Activated CD4-positive, alpha-beta T cell treated with anti-CD3 and anti-CD28 coated beads for 36 hours (primary cell): ENCODE data around the gene MAZ. TPM values are rescaled to one million over a fixed set of nuclear protein-coding genes. Genes with fewer than 3 reads are reported as not detected.
A peak's percentile ranks its signal among the peaks of the same experiment; 100 is the strongest.

Source experiments
- ATAC-seq: fragments of 200-7000 bp; cut with Tn5 transposase; one replicate; pipeline ENCODE4 v1.10.0; 2021; ENCODE audit warnings: mild to moderate bottlenecking, moderate library complexity
- CTCF ChIA-PET: fragments of 350-600 bp; sonication (Branson Sonifier 250); formaldehyde crosslinking; loops from one replicate; lab custom pipeline; 2021; ENCODE audit warnings: antibody characterized with exemption; lab: Charles Lee
- POLR2A ChIA-PET: fragments of 350-600 bp; sonication (Branson Sonifier 250); formaldehyde crosslinking; loops from one replicate; lab custom pipeline; 2021; ENCODE audit warnings: antibody characterized with exemption, inconsistent platforms; lab: Charles Lee
- DNase-seq: peaks from one replicate; pipeline ENCODE4 v3.0.0-alpha.2; 2020
- H3K27ac Mint-ChIP-seq: one replicate; pipeline ENCODE4 v1.8.0; 2021; ENCODE audit warnings: mixed read lengths
- H3K27me3 Mint-ChIP-seq: one replicate; pipeline ENCODE4 v1.8.0; 2021; ENCODE audit warnings: mixed read lengths
- H3K36me3 Mint-ChIP-seq: one replicate; pipeline ENCODE4 v1.8.0; 2021; ENCODE audit warnings: low read depth, mixed read lengths
- H3K4me1 Mint-ChIP-seq: one replicate; pipeline ENCODE4 v1.8.0; 2021; ENCODE audit warnings: mixed read lengths
- H3K4me3 Mint-ChIP-seq: one replicate; pipeline ENCODE4 v1.8.0; 2021; ENCODE audit warnings: mild to moderate bottlenecking, moderate library complexity, mixed read lengths
- H3K9me3 Mint-ChIP-seq: one replicate; pipeline ENCODE4 v1.8.0; 2021; ENCODE audit warnings: low read depth, mixed read lengths
- intact Hi-C, 2 experiments: fragments of 100-400 bp; cut with DNase I in 1 of 2; cut with micrococcal nuclease in 1 of 2; formaldehyde crosslinking; loops; one replicate each; pipeline versions ENCODE4 v1.14.2 to v1.15.1; 2022 to 2024; cut with DNase I, micrococcal nuclease
- total RNA-seq, 2 experiments: library from RNA; stranded (reverse); gene quantifications; one replicate each; pipeline ENCODE4 v1.2.3, GENCODE V29; 2021

The MAZ gene
- total RNA-seq, 2 experiments from 2014 or later: 306 to 387 TPM

DNA sequence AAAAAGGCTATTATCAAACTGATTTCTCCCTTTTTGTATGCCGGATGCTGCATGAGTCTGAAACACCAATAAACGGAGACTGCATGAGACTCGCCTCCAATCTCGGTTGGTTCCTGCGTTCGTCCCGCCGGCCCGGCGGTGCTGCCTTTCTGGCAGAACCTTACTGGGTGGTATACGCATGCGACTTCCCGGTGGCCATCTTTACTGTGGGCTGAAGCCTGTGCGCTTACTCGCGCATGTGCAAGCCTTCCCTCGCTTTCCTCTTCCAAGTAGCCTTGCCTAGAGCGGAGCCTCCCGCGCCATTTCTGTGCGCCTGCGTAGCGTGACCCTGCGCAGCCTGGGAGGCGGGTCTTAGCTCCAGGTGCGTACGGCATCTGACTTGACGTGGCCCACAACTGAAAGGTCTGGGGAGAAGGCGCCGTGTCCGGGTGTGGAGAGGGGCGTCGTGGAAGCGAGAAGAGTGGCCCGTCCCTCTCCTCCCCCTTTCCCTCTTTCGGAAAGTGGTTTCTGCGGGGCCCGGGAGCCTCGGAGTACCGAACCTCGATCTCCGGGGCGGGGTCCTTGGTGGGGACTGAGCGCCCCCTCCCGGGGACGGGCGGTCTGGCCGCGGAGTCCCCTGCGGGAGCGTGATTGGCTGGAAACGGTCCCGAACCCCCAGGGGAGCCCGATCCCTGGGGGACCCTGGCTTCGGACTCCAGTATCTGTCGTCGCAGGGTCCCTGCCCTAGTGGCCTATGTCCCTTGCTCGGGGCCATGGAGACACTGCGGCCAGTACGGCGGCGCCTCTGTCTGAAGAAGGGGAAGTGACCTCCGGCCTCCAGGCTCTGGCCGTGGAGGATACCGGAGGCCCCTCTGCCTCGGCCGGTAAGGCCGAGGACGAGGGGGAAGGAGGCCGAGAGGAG is 9.7 kb downstream of the MAZ start, which contains the start of gene PAGR1:
TSS of gene PAGR1 (plus strand) at position 360 of the 901 bp plus-strand sequence. CDS start at position 734, 374 bp downstream.
- H3K9me3 Mint-ChIP-seq: no peaks in the 10 kb centered on the region
- no peaks in the 10 kb centered on the region for H3K27me3 Mint-ChIP-seq
- peaks cover 32% of the 10 kb centered on the region for H3K36me3 Mint-ChIP-seq
- ATAC-seq (peak; percentile 72), DNase-seq (peak; percentile 99)
- peaks cover 57% of the 10 kb centered on the region for H3K4me1 Mint-ChIP-seq
- H3K27ac Mint-ChIP-seq: peak within 1 kb of the TSS; percentile 97
- intact Hi-C loops: loop anchor here (1.0 to 10.0 kb wide), 14 partner anchors 9 to 563 kb away; partner anchors contain the start of genes CDIPT (in 2 of the 2), INO80E (in 2 of the 2), KIF22 (in 2 of the 2) and HIRIP3 (in 1 of the 2)
- peak within 1 kb of the TSS; percentile 84 for H3K4me3 Mint-ChIP-seq
- POLR2A ChIA-PET: interaction anchor here (0.6 to 2.6 kb wide), 8 partner anchors 9 to 720 kb away, joined by 3 to 36 read pairs (median 4); partner anchors contain the start of gene MAZ
- CTCF ChIA-PET: interaction anchor here (0.6 to 2.9 kb wide), 28 partner anchors 9 to 879 kb away, joined by 3 to 39 read pairs (median 4); partner anchors contain the start of genes KIF22, MAZ and TAOK2

DNA sequence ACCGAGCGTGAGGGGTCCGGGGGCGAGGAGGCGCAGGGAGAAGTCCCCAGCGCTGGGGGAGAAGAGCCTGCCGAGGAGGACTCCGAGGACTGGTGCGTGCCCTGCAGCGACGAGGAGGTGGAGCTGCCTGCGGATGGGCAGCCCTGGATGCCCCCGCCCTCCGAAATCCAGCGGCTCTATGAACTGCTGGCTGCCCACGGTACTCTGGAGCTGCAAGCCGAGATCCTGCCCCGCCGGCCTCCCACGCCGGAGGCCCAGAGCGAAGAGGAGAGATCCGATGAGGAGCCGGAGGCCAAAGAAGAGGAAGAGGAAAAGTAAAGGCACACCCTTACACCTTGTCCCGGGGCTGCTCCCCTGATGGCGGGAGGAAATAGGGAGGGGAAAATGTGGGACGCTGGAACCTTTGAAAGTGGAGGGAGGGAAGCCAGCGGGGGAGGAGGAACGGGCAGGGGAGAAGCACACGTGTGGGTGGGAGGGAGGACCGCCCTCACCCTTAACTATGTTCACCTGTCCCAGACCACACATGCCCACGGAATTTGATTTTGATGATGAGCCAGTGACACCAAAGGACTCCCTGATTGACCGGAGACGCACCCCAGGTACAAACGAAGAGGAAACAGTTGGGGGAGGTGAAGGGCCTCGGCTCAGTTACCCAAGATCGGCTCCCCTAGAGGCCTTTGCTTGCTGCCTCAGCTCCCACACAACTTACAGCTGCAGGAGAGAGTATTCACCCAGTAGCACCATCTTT is 10.5 kb downstream of the MAZ start:
- no peaks in the 10 kb centered on the region for H3K9me3 Mint-ChIP-seq
- ATAC-seq (peak; percentile 45), DNase-seq (peak; percentile 86)
- intact Hi-C loops: loop anchor here (1.0 to 10.0 kb wide), 14 partner anchors 8 to 562 kb away; partner anchors contain the start of genes CDIPT (in 2 of the 2), INO80E (in 2 of the 2), HIRIP3 (in 1 of the 2) and KIF22 (in 1 of the 2)
- no peaks in the 10 kb centered on the region for H3K27me3 Mint-ChIP-seq
- CTCF ChIA-PET: interaction anchor here (0.6 to 2.9 kb wide), 21 partner anchors 8 to 878 kb away, joined by 3 to 39 read pairs (median 5); partner anchors contain the start of genes KIF22, MAZ, TAOK2 and TMEM219
- POLR2A ChIA-PET: interaction anchor here (0.6 to 2.6 kb wide), 8 partner anchors 9 to 719 kb away, joined by 3 to 36 read pairs (median 6); partner anchors contain the start of gene MAZ
- H3K36me3 Mint-ChIP-seq: peaks cover 31% of the 10 kb centered on the region
- H3K4me1 Mint-ChIP-seq: peaks cover 55% of the 10 kb centered on the region
- peak overlapping the region; percentile 97 for H3K27ac Mint-ChIP-seq
- peak overlapping the region; percentile 84 for H3K4me3 Mint-ChIP-seq

DNA sequence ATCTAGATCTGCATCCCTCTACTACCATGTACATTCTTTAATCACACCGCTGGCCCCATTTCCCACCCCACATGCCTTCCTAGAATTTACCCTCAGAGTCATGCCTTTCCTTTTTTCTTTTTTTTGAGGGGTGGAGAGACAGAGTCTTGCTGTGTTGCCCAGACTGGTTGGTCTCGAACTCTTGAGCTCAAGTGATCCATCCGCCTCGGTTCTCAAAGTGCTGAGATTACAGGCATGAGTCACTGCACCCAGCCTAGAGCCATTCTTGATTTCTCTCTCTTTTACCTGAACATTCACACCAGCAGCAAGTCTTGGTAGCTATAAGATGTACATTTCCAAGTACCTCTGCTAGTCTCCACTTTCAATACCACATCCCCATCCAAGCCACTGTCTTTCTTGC is 11.8 kb downstream of the MAZ start:
- CTCF ChIA-PET: interaction anchor here (0.6 to 3.5 kb wide), 12 partner anchors 9 to 274 kb away, joined by 3 to 39 read pairs (median 4); partner anchors contain the start of genes KIF22, MAZ, TBX6 and TMEM219
- no peak for ATAC-seq
- intact Hi-C loops: loop anchor here in 1 of 2 experiments (10.0 kb wide), 1 partner anchor 177 kb away; the partner anchor contains the start of genes HIRIP3 and INO80E
- peaks cover 59% of the 10 kb centered on the region for H3K4me1 Mint-ChIP-seq
- H3K36me3 Mint-ChIP-seq: peaks cover 40% of the 10 kb centered on the region
- H3K27me3 Mint-ChIP-seq: no peaks in the 10 kb centered on the region
- H3K9me3 Mint-ChIP-seq: no peaks in the 10 kb centered on the region
- peak; percentile 50 for DNase-seq
- peak overlapping the region; percentile 97 for H3K4me3 Mint-ChIP-seq
- POLR2A ChIA-PET: interaction anchor here (0.6 to 0.9 kb wide), 2 partner anchors 8 to 108 kb away, joined by 5 to 16 read pairs; no protein-coding TSS in a partner anchor
- peak overlapping the region; percentile 77 for H3K27ac Mint-ChIP-seq

DNA sequence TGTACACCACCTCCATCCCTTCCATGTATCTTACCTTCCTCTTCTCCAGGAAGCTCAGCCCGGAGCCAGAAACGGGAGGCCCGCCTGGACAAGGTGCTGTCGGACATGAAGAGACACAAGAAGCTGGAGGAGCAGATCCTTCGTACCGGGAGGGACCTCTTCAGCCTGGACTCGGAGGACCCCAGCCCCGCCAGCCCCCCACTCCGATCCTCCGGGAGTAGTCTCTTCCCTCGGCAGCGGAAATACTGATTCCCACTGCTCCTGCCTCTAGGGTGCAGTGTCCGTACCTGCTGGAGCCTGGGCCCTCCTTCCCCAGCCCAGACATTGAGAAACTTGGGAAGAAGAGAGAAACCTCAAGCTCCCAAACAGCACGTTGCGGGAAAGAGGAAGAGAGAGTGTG is 13.2 kb downstream of the MAZ start:
- DNase-seq: no peak
- H3K9me3 Mint-ChIP-seq: no peaks in the 10 kb centered on the region
- no peak for ATAC-seq
- peaks cover 41% of the 10 kb centered on the region for H3K36me3 Mint-ChIP-seq
- H3K27ac Mint-ChIP-seq: peak overlapping the region; percentile 95
- intact Hi-C loops: loop anchor here in 1 of 2 experiments (10.0 kb wide), 1 partner anchor 175 kb away; the partner anchor contains the start of genes HIRIP3 and INO80E
- POLR2A ChIA-PET: interaction anchor here (2.0 kb wide), 1 partner anchor 12 kb away, joined by 7 read pairs; no protein-coding TSS in a partner anchor
- CTCF ChIA-PET: interaction anchor here (0.6 to 3.5 kb wide), 3 partner anchors 22 to 34 kb away, joined by 3 to 23 read pairs (median 4); no protein-coding TSS in a partner anchor
- no peaks in the 10 kb centered on the region for H3K27me3 Mint-ChIP-seq
- peak overlapping the region; percentile 97 for H3K4me3 Mint-ChIP-seq
- peaks cover 68% of the 10 kb centered on the region for H3K4me1 Mint-ChIP-seq

DNA sequence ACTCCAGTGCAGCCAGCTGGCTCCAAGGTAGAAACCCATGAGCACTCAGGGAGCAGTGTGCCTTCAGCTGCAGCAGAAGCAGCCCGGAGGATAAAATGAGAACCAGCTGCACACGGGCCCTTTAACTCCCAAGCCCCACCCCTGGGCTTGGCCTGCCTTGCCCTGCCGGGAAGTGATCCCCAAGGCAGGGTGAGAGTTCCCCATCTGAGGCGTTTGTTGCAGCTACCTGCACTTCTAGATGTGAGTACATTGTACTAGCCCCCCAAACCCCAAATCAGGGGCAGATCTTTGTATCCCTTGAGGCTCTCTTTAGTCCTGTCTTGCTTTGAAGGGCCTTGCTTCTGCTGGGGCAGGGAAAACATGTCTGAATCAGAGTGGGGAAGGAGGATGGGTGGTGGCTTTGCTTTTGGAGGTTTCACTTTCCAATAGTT is 14.0 kb downstream of the MAZ start, which contains the start of gene MVP:
TSS of gene MVP (plus strand) at position 192 of the 431 bp plus-strand sequence. CDS start 10,088 bp downstream, outside the sequence.
- POLR2A ChIA-PET: interaction anchor here (0.7 to 2.0 kb wide), 2 partner anchors 12 to 28 kb away, joined by 3 to 7 read pairs; no protein-coding TSS in a partner anchor
- peak; percentile 18 for ATAC-seq
- H3K4me3 Mint-ChIP-seq: peak within 1 kb of the TSS; percentile 97
- CTCF ChIA-PET: interaction anchor here (0.7 to 3.5 kb wide), 8 partner anchors 8 to 120 kb away, joined by 3 to 23 read pairs (median 5); partner anchors contain the start of genes KIF22 and PRRT2
- peaks cover 44% of the 10 kb centered on the region for H3K36me3 Mint-ChIP-seq
- H3K4me1 Mint-ChIP-seq: peaks cover 68% of the 10 kb centered on the region
- intact Hi-C loops: no loop called here
- peak; percentile 80 for DNase-seq
- no peaks in the 10 kb centered on the region for H3K27me3 Mint-ChIP-seq
- H3K27ac Mint-ChIP-seq: peak within 1 kb of the TSS; percentile 95
- no peaks in the 10 kb centered on the region for H3K9me3 Mint-ChIP-seq

DNA sequence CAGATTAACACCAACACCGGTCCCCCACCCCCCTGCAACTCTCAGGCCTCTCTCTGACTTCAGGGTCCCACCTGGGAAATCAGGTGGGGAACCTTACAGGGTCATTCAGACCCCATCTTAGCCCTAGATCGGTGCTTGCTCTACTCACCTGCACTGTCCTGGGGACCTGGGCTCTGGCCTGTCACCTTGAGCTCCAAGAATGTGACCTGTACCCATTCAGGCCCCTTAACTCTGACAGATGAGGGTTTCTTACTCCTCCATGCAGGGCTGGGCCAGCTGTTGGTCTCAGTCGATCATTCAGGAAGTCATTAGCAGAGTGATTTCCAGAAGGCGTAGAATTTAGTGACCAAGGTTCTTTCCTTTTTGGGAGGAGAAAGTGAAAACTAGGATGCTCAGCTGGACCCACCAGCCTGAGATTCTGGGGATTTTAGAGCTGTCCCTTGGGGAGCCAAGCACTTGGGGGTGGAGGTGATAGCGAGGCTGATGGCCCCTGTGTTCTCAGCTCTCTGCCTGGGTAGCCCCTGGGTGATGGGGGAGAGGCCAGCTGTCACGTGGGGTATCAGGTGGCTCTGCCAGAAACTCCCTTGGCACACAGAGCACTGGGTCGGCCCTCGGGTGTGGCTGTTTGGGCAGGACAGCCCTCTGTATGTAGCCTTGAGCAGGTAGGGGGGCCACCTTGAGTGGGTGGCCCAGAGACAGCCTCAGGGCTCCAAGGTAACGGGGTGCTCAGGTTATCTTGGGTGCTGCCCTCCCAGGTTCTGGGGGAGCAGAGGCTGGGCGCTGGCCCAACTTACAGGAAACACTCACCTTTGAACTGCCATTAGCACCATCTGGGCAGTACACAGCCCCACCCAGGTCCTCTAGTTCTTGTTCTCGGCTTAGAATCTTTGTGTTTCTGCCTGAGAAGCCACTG is 14.7 kb downstream of the MAZ start:
- no peaks in the 10 kb centered on the region for H3K27me3 Mint-ChIP-seq
- ATAC-seq (peak; percentile 31), DNase-seq (peak; percentile 78)
- POLR2A ChIA-PET: interaction anchor here (0.7 to 2.0 kb wide), 2 partner anchors 13 to 27 kb away, joined by 3 to 7 read pairs; no protein-coding TSS in a partner anchor
- peaks cover 44% of the 10 kb centered on the region for H3K36me3 Mint-ChIP-seq
- no peaks in the 10 kb centered on the region for H3K9me3 Mint-ChIP-seq
- CTCF ChIA-PET: interaction anchor here (0.6 to 3.5 kb wide), 11 partner anchors 9 to 121 kb away, joined by 3 to 23 read pairs (median 6); partner anchors contain the start of genes KIF22 and PRRT2
- H3K27ac Mint-ChIP-seq: peak overlapping the region; percentile 95
- peak overlapping the region; percentile 97 for H3K4me3 Mint-ChIP-seq
- H3K4me1 Mint-ChIP-seq: peaks cover 71% of the 10 kb centered on the region
- intact Hi-C loops: no loop called here

DNA sequence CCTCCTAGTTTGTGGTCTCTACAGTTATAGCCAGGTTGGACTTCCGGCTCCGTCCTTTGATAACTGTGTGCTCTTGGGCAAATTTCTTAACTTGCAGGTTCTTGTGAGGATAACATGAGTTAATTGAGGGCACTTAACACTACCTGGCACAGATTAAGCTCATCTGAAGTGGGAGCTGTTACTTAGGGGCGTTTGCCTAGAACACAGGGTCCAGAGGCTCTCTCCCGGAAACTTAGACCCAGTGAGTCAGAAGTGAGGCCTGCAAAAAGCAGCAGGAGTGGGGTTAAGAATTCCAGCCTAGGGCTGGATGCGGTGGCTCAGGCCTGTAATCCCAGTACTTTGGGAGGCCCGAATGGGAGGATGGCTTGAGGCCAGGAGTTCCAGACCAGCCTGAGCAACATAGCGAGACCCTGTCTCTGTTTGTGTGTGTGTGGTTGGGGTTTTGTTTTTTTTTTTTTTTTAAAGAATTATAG is 15.3 kb downstream of the MAZ start:
- Mint-ChIP-seq H3K36me3 (peaks cover 44% of the 10 kb centered on the region), H3K27me3 (no peaks in the 10 kb centered on the region), H3K27ac (peak overlapping the region; percentile 95), H3K4me3 (peak overlapping the region; percentile 97), H3K4me1 (peaks cover 78% of the 10 kb centered on the region), H3K9me3 (no peaks in the 10 kb centered on the region)
- no peak for ATAC-seq
- ChIA-PET CTCF (interaction anchor here (0.9 to 3.2 kb wide), 5 partner anchors 23 to 122 kb away, joined by 3 to 17 read pairs (median 7); partner anchors contain the start of gene KIF22), POLR2A (interaction anchor here (0.6 to 0.7 kb wide), 2 partner anchors 36 to 145 kb away, joined by 3 to 6 read pairs; no protein-coding TSS in a partner anchor)
- DNase-seq: peak; percentile 6
- intact Hi-C loops: no loop called here

DNA sequence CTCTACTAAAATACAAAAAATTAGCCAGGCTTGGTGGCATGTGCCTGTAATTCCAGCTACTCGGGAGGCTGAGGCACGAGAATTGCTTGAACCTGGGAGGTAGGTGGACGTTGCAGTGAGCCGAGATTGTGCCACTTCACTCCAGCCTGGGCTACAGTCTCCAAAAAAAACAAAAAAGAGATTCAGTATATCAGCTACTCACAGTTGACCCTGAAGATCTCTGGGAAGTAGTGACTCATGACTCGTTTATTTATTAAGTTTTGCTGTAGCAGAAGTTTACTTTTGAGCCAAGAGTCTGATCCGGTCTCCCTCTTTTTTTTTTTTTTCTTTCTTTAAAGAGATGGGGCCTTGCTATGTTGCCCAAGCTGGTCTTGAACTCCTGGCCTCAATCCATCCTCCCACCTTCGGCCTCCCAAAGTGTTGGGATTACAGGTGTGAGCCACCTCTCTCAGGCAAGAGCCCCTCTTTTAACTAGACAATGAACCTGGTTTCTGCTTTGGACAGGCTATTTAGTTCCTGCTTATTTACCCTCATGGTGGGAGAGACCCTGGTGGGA is 18.3 kb downstream of the MAZ start:
- intact Hi-C loops: loop anchor here (1.0 kb wide), 4 partner anchors 8 to 268 kb away; partner anchors contain the start of gene PAGR1 (in 1 of the 2)
- peak overlapping the region; percentile 91 for H3K27ac Mint-ChIP-seq
- peaks cover 78% of the 10 kb centered on the region for H3K4me1 Mint-ChIP-seq
- ATAC-seq: no peak
- H3K4me3 Mint-ChIP-seq: peak overlapping the region; percentile 53
- H3K27me3 Mint-ChIP-seq: no peaks in the 10 kb centered on the region
- H3K9me3 Mint-ChIP-seq: no peaks in the 10 kb centered on the region
- ChIA-PET POLR2A (interaction anchor here (0.6 to 4.5 kb wide), 6 partner anchors 8 to 647 kb away, joined by 3 to 25 read pairs (median 4); partner anchors contain the start of gene PAGR1), CTCF (interaction anchor here (0.7 to 6.4 kb wide), 6 partner anchors 9 to 151 kb away, joined by 3 to 53 read pairs (median 5); partner anchors contain the start of gene PAGR1)
- DNase-seq: no peak
- H3K36me3 Mint-ChIP-seq: peaks cover 24% of the 10 kb centered on the region
